HS-5 (cell line): Measurements from ENCODE around the gene DDX19B.
"Not testable (repeated sequence)": the region's sequence is repeated elsewhere in the genome, so short reads cannot be mapped to it uniquely, and the experiment has no call there.

Experiments
- DNase-seq: peaks from one replicate; pipeline ENCODE4 v3.0.0-alpha.2; 2012; ENCODE audit warnings: low read depth

Gene DDX19B

GRCh38 chr16:70349783-70350182, 50.8 kb downstream of the DDX19B start:
- no peak for DNase-seq

DNA sequence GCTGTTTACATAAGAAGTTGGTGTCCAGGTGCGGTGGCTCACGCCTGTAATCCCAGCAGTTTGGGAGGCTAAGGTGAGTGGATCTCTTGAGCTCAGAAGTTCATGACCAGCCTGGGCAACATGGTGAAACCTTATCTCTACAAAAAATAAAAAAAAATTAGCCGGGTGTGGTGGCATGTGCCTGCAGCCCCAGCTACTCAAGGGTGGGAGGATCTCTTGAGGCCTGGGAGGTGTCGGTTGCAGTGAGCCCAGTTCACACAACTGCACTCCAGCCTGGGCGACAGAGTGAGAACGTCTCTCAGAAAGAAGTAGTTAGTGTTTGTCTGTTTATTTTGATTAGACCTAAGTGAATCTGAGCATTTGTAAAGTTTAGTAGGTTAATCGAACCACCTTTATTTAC, 60.6 kb downstream of the DDX19B start:
- DNase-seq = no peak

GRCh38 chr16:70364399-70364798, 65.4 kb downstream of the DDX19B start:
- no peak for DNase-seq

DNA sequence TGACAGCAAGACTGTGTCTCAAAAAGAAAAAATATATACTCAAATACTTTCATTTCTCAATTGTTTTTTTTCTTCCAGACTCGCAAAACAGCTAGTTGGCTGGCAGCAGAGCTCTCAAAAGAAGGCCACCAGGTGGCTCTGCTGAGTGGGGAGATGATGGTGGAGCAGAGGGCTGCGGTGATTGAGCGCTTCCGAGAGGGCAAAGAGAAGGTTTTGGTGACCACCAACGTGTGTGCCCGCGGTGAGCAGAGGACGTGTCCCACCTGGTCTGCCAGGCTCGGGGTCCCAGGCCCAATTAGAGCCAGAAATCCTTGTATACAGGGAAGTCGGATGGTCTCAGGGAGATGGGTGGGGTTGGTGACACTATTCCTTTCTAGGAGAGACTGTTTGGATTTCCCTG, 71.2 kb downstream of the DDX19B start:
- DNase-seq = not testable (repeated sequence)

DNA sequence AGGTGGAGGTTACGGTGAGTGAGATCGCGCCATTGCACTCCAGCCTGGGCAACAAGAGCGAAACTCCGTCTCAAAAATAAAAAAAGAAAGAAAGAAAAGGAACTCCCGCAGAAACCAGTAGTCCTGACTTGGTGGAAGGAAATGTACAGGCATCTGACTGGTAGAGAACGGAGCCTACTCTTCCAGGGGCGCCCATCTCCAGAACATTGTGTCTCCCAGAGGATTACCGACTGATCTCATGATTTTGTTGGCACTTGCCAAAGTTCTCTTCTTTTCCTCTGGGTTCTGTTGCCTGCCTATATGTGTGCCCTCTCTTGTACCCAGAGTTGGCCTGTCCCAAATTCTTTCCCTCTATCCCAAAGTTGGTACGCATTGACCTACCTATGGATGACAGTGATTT, 71.9 kb downstream of the DDX19B start:
- no peak for DNase-seq

- no peak for DNase-seq
Measured at GRCh38 chr16:70372921-70373728, 74.1 kb downstream of the DDX19B start.

- DNase-seq = no peak
Measured at GRCh38 chr16:70374213-70374612, 75.2 kb downstream of the DDX19B start.

- no peak for DNase-seq
Measured at GRCh38 chr16:70375636-70376611, 76.9 kb downstream of the DDX19B start.

DNA sequence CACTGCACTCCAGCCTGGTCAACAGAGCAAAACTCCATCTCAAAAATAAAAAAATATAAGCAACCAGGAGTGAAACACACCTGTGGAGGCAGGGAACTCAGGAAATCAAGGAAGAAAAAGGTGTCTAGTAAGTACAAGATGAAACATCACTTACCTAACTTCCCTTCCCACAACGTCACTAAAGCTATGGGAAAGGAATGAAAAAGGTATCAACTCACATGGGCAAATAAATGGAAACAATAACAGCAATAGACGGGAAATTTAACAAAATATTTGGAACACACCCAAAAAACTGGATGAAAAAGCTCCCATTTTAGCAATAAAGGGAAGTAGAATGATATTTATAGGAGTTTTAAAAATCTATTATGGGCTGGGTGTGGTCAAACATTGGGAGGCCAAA, 78.8 kb downstream of the DDX19B start:
- DNase-seq = no peak

- DNase-seq = no peak
Measured at GRCh38 chr16:70378869-70379493, 80.0 kb downstream of the DDX19B start.

DNA sequence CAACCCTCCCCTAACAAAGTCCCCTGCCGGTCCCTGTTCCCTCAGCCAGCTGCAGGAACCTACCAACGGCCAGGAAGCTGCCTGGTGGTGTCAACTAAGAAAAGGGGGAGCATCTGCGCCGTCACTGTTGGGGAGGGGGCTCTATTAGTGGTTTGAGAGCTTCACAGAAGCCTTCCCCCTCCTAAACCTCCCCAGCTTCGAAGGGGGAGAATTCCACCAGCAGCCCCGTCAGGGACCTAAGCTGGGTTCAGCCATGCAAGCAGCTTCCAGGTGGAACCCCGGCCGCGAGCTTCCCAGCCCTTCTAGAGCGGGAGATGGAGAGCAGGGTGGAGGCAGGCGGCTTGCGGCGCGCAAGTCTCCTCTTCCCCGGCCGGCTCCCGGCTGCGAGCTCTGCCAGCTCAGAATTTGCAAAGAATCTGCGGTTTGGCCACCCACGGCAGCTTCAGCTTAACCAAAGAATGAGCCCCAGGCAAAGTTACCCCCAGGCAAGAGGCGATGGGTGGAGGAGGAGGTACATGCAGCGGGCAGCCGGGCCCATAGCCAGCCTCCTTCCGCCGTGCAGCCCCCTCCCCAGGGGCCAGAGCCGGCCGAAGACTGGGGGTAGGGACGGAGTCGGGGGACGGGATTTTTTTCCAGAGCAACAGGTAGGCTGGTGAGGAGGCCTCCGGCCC, 81.4 kb downstream of the DDX19B start:
- peak; percentile 61 for DNase-seq

DNA sequence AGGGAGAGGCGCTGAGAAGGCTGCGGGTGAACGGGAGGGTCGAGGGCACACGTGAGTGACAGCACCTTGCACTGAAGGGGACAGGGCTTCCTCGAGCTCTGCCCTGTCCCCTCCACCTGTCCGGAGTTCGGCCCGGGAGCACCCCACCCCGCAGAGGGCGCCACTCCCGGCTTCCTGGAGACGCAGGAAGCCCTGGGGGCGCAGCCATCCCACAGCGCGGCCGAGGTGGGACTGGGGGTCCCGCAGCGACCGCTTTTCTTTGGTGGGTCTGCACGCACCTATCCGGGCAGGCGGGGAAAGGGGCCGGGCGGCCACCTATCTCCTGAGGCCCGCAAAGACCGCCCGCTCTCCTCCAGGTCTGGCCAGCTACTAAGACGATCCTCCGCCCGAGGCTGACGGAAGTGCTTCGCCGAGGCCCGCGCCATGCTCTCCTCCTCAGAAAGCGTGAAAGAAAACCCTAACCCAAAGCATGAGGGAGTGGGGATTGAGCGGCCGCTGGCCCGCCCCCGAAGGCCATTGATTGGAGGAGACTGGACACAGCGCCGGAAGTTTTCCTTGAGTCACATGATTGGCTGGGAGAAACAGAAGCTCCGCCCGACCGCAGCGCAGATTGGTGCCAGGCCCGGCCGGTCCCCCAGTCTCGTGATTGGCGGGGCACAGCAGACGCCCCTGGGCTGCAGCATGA, 82.1 kb downstream of the DDX19B start:
- DNase-seq = peak; percentile 90

GRCh38 chr16:70381604-70382342, 82.8 kb downstream of the DDX19B start:
- no peak for DNase-seq

DNA sequence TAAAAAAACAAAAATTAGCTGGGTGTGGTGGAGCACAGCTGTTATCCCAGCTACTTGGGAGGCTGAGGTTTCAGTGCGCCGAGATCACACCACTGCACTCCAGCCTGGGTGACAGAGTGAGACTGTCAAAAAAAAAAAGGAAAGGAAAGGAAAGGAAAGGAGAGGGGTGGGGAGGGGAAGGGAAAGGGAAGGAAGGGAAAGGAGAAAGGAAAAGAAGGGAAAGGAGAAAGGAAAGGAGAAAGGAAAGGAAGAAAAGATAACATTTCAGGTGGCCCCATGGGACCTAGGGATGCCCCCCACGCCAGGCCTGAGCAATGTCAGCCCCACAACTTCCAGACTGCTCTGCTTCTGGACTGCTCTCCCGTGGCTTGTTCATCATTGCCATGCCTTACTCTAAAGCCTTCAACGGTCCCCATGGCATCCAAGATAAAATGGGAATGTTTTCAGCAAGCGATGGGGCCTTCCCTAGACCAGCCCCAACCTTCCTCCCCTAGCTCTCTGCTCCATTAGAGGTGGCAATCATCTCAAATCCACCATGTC, 84.5 kb downstream of the DDX19B start:
- DNase-seq = no peak
